HCT116 (cell line): ENCODE data around the gene GTF2F1.

ENCODE experiments used
- CTCF ChIP-seq, 3 experiments: fragments of 200-600 bp in 1 of 3; sonication (generic) in 1 of 3; IDR thresholded peaks in 2 of 3; conservative IDR thresholded peaks in 1 of 3; 2 replicates each; pipeline ENCODE4 v1.5.1; 2012 to 2017; ENCODE audit warnings: low read depth in 2 of 3, low read length in 2 of 3, antibody characterized with exemption in 1 of 3, borderline replicate concordance in 1 of 3, control low read depth in 1 of 3, mild to moderate bottlenecking in 1 of 3, mixed read lengths in 1 of 3, mixed run types in 1 of 3, moderate library complexity in 1 of 3; ENCODE audit not compliant: insufficient read depth in 1 of 3
- EZH2 ChIP-seq: fragments of 200-600 bp; sonication (generic); IDR thresholded peaks from 2 replicates; pipeline ENCODE4 v1.6.1; 2017; ENCODE audit warnings: antibody characterized with exemption, mixed run types
- FOSL1 ChIP-seq: IDR thresholded peaks from 2 replicates; pipeline ENCODE4 v1.6.1; 2012; ENCODE audit warnings: low read depth
- MAX ChIP-seq: IDR thresholded peaks from 2 replicates; pipeline ENCODE4 v1.6.1; 2012
- POLR2A ChIP-seq: IDR thresholded peaks from 2 replicates; pipeline ENCODE4 v1.7.0; 2011; ENCODE audit warnings: borderline replicate concordance; ENCODE audit not compliant: insufficient read depth, insufficient read length; ENCODE audit errors: extremely low read depth
- POLR2AphosphoS5 ChIP-seq: IDR thresholded peaks from 2 replicates; pipeline ENCODE4 v1.6.1; 2011; ENCODE audit warnings: mild to moderate bottlenecking, low read depth, low read length, moderate library complexity
- RAD21 ChIP-seq: IDR thresholded peaks from 2 replicates; pipeline ENCODE4 v1.6.1; 2012; ENCODE audit warnings: low read depth, mild to moderate bottlenecking
- ZFX ChIP-seq: fragments of 450-650 bp; IDR thresholded peaks from 2 replicates; pipeline ENCODE4 v1.6.1; 2017
- ZNF274 ChIP-seq: fragments of 200-500 bp; sonication (Bioruptor generic); IDR thresholded peaks from 2 replicates; pipeline ENCODE4 v1.6.1; 2014; ENCODE audit warnings: mild to moderate bottlenecking, low read depth, low read length, inconsistent platforms

GRCh38 chr19:6375411-6376010, 17.5 kb downstream of the GTF2F1 start, which contains the start of gene PSPN:
- no peak for TF ChIP-seq EZH2
- TF ChIP-seq RAD21 = no peak
- no peak for TF ChIP-seq POLR2A
- no peak for TF ChIP-seq CTCF (IDR thresholded peaks at IDR 0.05 in 2 of 3, conservative IDR thresholded peaks at IDR 0.05 in 1 of 3; ENCODE audit: borderline replicate concordance in 1 of 3, insufficient read depth in 1 of 3, low read depth in 2 of 3, low read length in 2 of 3)
- no peak for TF ChIP-seq ZNF274
- no peak for TF ChIP-seq ZFX
- no peak for TF ChIP-seq MAX
- TF ChIP-seq FOSL1 = no peak
- TF ChIP-seq POLR2AphosphoS5 = no peak
